Adipocyte (in vitro differentiated cells): ENCODE measurements around the gene HOXB7.

ENCODE experiments used
- DNase-seq: peaks from one replicate; pipeline ENCODE4 v3.0.0-alpha.2; 2015; ENCODE audit warnings: low read depth
- H3K27me3 ChIP-seq: replicated peaks from 2 replicates; pipeline ENCODE4 v1.7.0; 2013; ENCODE audit warnings: mild to moderate bottlenecking, low read length, moderate library complexity; ENCODE audit not compliant: control insufficient read depth, insufficient read depth
- H3K36me3 ChIP-seq: 2 replicates; pipeline ENCODE4 v1.7.0; 2013; ENCODE audit warnings: low read length, mild to moderate bottlenecking, moderate library complexity; ENCODE audit not compliant: control insufficient read depth, insufficient read depth, severe bottlenecking
- H3K4me1 ChIP-seq: 2 replicates; pipeline ENCODE4 v1.7.0; 2013; ENCODE audit warnings: mild to moderate bottlenecking, low read length, moderate library complexity; ENCODE audit not compliant: control insufficient read depth, insufficient read depth
- H3K4me3 ChIP-seq: 2 replicates; pipeline ENCODE4 v1.7.0; 2013; ENCODE audit warnings: mild to moderate bottlenecking, low read length, moderate library complexity
- H3K9ac ChIP-seq: 2 replicates; pipeline ENCODE4 v1.7.0; 2013; ENCODE audit warnings: mild to moderate bottlenecking, low read length, moderate library complexity
- H3K9me3 ChIP-seq: 2 replicates; pipeline ENCODE4 v1.7.0; 2013; ENCODE audit warnings: mild to moderate bottlenecking, low read length, moderate library complexity; ENCODE audit not compliant: control insufficient read depth

HOXB7 gene

GRCh38 chr17:48601539-48602425 is 9.0 kb downstream of the HOXB7 start:
- no peak for DNase-seq
- peak overlapping the region; percentile 97 for H3K9ac ChIP-seq
- no peaks in the 10 kb centered on the region for H3K27me3 ChIP-seq
- H3K4me3 ChIP-seq: peak overlapping the region; percentile 95
- H3K9me3 ChIP-seq: no peaks in the 10 kb centered on the region
- no peaks in the 10 kb centered on the region for H3K36me3 ChIP-seq
- H3K4me1 ChIP-seq: peaks cover 49% of the 10 kb centered on the region

GRCh38 chr17:48601207-48601538 is 9.6 kb downstream of the HOXB7 start:
- peaks cover 50% of the 10 kb centered on the region for H3K4me1 ChIP-seq
- H3K9me3 ChIP-seq: no peaks in the 10 kb centered on the region
- peak overlapping the region; percentile 95 for H3K4me3 ChIP-seq
- H3K27me3 ChIP-seq: no peaks in the 10 kb centered on the region
- no peak for DNase-seq
- peak overlapping the region; percentile 97 for H3K9ac ChIP-seq
- peaks cover 3% of the 10 kb centered on the region for H3K36me3 ChIP-seq

DNA sequence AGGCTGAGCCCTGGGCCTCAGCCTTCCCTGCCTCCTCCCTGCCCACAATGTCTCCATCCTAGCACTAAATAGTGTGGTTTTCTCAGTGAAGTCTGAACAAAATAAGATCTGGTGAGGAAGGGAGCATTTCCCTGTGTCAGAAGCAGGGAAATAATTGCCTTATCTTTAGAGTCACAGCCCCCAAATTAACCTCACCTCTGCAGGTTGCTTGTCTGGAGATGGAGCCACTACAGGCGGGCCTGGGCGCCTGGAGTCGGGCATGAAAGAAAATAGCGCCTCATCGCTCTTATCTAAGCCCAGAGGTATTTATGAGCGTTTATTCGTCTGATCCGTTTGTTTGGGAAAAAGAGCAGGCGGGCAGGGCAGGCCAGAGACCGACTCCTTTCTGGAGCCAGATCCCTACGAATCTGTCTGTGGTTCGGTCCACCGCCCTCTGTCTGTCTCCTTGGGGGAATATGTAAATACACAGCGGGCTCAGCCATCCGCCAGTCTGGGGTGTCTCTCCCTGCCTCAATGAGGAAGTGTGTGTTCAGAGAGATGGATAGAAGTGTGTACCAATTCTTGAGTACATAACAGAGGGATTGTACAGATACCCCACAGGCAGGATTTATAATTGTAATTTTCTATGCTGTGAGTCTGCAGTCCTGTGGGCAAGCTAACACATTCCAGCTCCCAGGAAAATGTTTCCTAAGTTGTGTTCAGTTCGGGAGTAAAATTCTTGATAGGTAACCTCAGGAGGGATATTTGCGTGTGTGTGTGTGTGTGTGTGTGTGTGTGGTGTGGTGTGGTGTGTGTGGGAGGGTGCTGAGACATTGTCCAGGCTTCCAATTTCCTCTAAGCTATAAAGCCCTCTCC is 10.3 kb downstream of the HOXB7 start:
- no peaks in the 10 kb centered on the region for H3K27me3 ChIP-seq
- peaks cover 10% of the 10 kb centered on the region for H3K36me3 ChIP-seq
- DNase-seq: no peak
- H3K4me3 ChIP-seq: no peak overlapping the region
- H3K9ac ChIP-seq: no peak overlapping the region
- peaks cover 46% of the 10 kb centered on the region for H3K4me1 ChIP-seq
- H3K9me3 ChIP-seq: no peaks in the 10 kb centered on the region

GRCh38 chr17:48599354-48599753 is 11.5 kb downstream of the HOXB7 start:
- H3K9me3 ChIP-seq: no peaks in the 10 kb centered on the region
- H3K36me3 ChIP-seq: peaks cover 18% of the 10 kb centered on the region
- H3K9ac ChIP-seq: no peak overlapping the region
- no peak for DNase-seq
- no peaks in the 10 kb centered on the region for H3K27me3 ChIP-seq
- H3K4me3 ChIP-seq: no peak overlapping the region
- peaks cover 49% of the 10 kb centered on the region for H3K4me1 ChIP-seq

DNA sequence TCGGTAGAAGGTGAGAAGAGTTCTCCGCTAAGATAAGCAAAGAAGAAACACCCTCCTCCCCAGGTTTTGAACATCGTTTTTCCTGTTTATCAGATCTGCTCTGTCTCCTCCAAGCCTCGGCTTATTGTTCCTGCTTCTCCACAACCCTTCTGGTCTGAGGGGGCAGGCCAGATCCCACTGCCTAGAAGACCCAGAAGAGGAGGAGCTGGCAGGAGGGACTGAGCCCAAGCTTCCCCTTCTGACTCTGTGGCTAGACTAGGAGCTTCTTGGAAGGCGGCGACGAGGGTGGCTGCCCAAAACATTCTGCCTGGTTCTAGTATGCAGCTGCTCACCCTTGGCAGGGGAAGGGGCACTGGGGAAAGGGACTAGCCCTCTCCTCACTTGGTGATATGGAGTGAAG is 12.1 kb downstream of the HOXB7 start:
- Histone ChIP-seq H3K27me3 (no peaks in the 10 kb centered on the region), H3K9ac (peak overlapping the region; percentile 96), H3K36me3 (peaks cover 18% of the 10 kb centered on the region), H3K9me3 (no peaks in the 10 kb centered on the region), H3K4me3 (peak overlapping the region; percentile 89), H3K4me1 (peaks cover 53% of the 10 kb centered on the region)
- DNase-seq: no peak

GRCh38 chr17:48597778-48598631 is 12.8 kb downstream of the HOXB7 start:
- Histone ChIP-seq H3K4me3 (peak overlapping the region; percentile 89), H3K9ac (peak overlapping the region; percentile 96), H3K27me3 (no peaks in the 10 kb centered on the region), H3K36me3 (peaks cover 18% of the 10 kb centered on the region), H3K9me3 (no peaks in the 10 kb centered on the region), H3K4me1 (peaks cover 49% of the 10 kb centered on the region)
- DNase-seq: no peak

DNA sequence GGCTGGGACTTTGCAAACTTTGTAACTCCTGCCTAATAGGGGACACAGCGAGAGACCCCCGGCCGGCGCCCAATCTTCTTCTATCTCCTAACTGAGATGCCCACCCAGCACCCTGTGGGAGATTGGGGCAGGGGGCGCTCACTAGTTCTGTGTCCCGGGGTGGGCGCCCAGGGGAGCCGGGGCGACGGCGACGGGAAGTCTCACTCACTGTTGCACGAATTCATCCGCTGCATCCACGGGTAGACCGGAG is 13.4 kb downstream of the HOXB7 start:
- DNase-seq: no peak
- Histone ChIP-seq H3K4me3 (peak overlapping the region; percentile 89), H3K36me3 (peaks cover 18% of the 10 kb centered on the region), H3K4me1 (peaks cover 47% of the 10 kb centered on the region), H3K9ac (peak overlapping the region; percentile 96), H3K27me3 (no peaks in the 10 kb centered on the region), H3K9me3 (no peaks in the 10 kb centered on the region)

DNA sequence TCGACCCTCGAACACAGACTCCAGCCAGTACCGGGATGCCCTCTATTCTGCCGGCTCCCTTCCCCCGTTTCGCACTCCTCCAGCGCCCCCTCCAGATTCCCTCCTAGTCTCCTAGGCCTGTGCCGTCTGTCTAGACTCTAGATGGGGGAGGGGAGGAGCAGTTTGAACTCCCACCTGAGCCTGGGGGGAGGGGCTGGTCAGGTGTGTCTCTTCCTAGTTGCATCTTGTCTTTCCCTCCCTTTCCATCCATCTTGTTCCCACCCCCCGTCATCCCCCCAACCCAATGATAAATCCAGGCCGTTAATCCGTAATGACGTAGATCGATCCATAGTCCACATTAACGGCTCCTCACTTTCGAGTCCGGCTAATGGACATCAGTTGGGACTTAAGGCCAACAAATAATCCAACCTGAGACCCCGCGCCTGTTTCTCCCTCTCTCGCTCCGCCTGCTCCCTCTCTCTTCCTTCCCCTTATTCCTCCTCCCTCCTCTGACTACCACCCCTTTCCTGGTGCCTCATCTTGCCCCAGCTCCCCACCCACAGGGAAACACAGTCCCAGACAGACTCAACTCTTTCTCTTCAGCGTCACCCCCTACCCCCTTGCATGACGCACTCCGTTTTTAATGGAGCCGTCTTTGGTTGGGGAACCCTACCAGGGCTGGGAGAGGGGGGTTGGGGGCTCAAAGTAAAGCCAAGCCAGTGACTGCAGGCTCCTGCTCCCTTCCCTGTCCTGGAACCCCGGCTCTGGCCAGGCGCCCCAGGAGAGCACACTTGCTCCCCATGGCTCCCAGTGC is 13.9 kb downstream of the HOXB7 start:
- peaks cover 45% of the 10 kb centered on the region for H3K4me1 ChIP-seq
- peak overlapping the region; percentile 89 for H3K4me3 ChIP-seq
- peak overlapping the region; percentile 96 for H3K9ac ChIP-seq
- H3K36me3 ChIP-seq: peaks cover 18% of the 10 kb centered on the region
- no peaks in the 10 kb centered on the region for H3K27me3 ChIP-seq
- H3K9me3 ChIP-seq: no peaks in the 10 kb centered on the region
- DNase-seq: no peak

GRCh38 chr17:48596000-48596734 is 14.7 kb downstream of the HOXB7 start:
- peak overlapping the region; percentile 89 for H3K4me3 ChIP-seq

More at GRCh38 chr17:48596000-48596734, 14.7 kb downstream of the HOXB7 start:
- no peak for DNase-seq
- H3K9me3 ChIP-seq: no peaks in the 10 kb centered on the region
- no peaks in the 10 kb centered on the region for H3K27me3 ChIP-seq
- peaks cover 38% of the 10 kb centered on the region for H3K4me1 ChIP-seq
- H3K9ac ChIP-seq: peak overlapping the region; percentile 96
- peaks cover 18% of the 10 kb centered on the region for H3K36me3 ChIP-seq
